NB4 (cell line): ENCODE results near the gene USP9Y.

Experiments used
- CTCF ChIP-seq: IDR thresholded peaks from one replicate; pipeline ENCODE4 v1.5.1; 2012; ENCODE audit warnings: low read depth, low read length
- POLR2A ChIP-seq: IDR thresholded peaks from 2 replicates; pipeline ENCODE4 v1.6.1; 2011; ENCODE audit warnings: mild to moderate bottlenecking; ENCODE audit not compliant: insufficient read length; ENCODE audit errors: extremely low read depth

DNA sequence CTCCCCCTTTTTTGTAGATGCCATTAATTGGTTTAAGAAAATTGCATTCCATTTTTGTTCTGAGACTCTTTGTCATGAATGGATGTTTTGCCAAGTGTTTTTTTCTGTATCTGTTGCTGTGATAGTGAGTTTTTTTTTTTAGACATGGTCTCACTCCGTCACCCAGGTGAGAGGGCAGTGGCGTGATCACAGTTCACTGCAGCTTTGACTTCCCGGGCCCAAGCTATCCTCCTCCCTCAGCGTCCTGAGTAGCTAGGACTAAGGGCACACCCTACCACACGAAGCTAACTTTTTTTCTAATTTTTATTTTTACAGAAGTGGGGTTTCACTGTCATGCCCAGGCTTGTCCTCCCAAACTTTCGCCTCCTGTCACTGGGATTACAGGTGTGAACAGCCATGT lies 51.8 kb downstream of the USP9Y start:
- no peak for TF ChIP-seq POLR2A
- TF ChIP-seq CTCF = no peak
